ENCODE data around the gene F13B. TPM values are rescaled to one million over a fixed set of nuclear protein-coding genes. Genes with fewer than 3 reads are reported as not detected.

F13B gene
- total RNA-seq, 1 experiment from 2014 or later = not detected

GRCh38 chr1:197024460-197024859 is 42.6 kb downstream of the F13B start (continued):
- TF ChIP-seq, protein P1, sequence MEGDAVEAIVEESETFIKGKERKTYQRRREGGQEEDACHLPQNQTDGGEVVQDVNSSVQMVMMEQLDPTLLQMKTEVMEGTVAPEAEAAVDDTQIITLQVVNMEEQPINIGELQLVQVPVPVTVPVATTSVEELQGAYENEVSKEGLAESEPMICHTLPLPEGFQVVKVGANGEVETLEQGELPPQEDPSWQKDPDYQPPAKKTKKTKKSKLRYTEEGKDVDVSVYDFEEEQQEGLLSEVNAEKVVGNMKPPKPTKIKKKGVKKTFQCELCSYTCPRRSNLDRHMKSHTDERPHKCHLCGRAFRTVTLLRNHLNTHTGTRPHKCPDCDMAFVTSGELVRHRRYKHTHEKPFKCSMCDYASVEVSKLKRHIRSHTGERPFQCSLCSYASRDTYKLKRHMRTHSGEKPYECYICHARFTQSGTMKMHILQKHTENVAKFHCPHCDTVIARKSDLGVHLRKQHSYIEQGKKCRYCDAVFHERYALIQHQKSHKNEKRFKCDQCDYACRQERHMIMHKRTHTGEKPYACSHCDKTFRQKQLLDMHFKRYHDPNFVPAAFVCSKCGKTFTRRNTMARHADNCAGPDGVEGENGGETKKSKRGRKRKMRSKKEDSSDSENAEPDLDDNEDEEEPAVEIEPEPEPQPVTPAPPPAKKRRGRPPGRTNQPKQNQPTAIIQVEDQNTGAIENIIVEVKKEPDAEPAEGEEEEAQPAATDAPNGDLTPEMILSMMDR (IDR thresholded peaks at IDR 0.05 in 2 of 3, conservative IDR thresholded peaks at IDR 0.05 in 1 of 3; ENCODE audit: borderline replicate concordance in 1 of 3, insufficient read depth in 1 of 3, low read depth in 2 of 3, low read length in 2 of 3) = no peak
- TF ChIP-seq SRF (IDR thresholded peaks at IDR 0.05; ENCODE audit: low read depth) (no peak), CBX3 (IDR thresholded peaks at IDR 0.05; ENCODE audit: low read depth) (no peak), EZH2phosphoT487 (IDR thresholded peaks at IDR 0.05; ENCODE audit: borderline replicate concordance) (no peak), ZBTB33 (IDR thresholded peaks at IDR 0.05; ENCODE audit: extremely low read depth, insufficient replicate concordance, low read length) (no peak)

DNA sequence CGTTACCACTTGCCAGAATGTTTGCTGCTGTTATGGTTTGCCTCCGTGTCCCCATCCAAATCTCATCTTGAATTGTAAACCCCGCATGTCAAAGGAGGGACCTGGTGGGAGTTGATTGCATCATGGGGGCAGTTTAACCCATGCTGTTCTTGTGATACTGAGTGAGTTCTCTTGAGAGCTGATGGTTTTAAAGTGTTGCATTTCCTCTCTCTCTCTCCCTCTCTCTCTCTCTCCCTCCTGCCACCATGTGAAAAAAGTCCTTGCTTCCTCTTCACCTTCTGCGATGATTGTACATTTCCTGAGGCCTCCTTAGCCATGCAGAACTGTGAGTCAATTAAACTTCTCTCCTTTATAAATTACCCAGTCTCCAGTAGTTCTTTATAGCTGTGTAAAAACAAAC is 45.3 kb downstream of the F13B start:
- no peaks in the 10 kb centered on the region for H3K9me2 ChIP-seq (ENCODE audit: insufficient read depth)
- no peak overlapping the region for H3K27ac ChIP-seq (ENCODE audit: low read depth, low read length)
- CTCF ChIA-PET = no interaction called here
- no peak overlapping the region for H3K4me2 ChIP-seq (ENCODE audit: low read length)
- RAD21 ChIA-PET (ENCODE audit: low non-redundant PET in 1 of 2, low total read pairs in 2 of 2, uncharacterized antibody in 2 of 2, unreplicated experiment in 2 of 2) = no interaction called here
- no peaks in the 10 kb centered on the region for H3K9me3 ChIP-seq (ENCODE audit: control insufficient read depth in 1 of 2, insufficient read depth in 1 of 2, low read depth in 1 of 2, low read length in 2 of 2)
- no peak overlapping the region for H3K9ac ChIP-seq (ENCODE audit: low read length)
- no TSS peak for BruUV-seq (replicated peaks)
- no peak for ATAC-seq
- H2AFZ ChIP-seq (ENCODE audit: low read depth, low read length, poor library complexity, severe bottlenecking) = no peak overlapping the region
- no peak for DNase-seq (ENCODE audit: low read depth, low spot score)
- no peaks in the 10 kb centered on the region for H3K79me2 ChIP-seq (ENCODE audit: insufficient read depth, low read length)
- H4K20me1 ChIP-seq (ENCODE audit: insufficient read depth) = no peaks in the 10 kb centered on the region
- no peaks in the 10 kb centered on the region for H3K36me3 ChIP-seq (ENCODE audit: control insufficient read depth in 1 of 2, insufficient read depth in 2 of 2, low read length in 2 of 2)
- POLR2A ChIA-PET = no interaction called here
- no peaks in the 10 kb centered on the region for H3K4me1 ChIP-seq (ENCODE audit: control insufficient read depth in 1 of 2, insufficient read depth in 2 of 2, low read length in 2 of 2)
- H3K27me3 ChIP-seq (ENCODE audit: insufficient read depth, low read length) = no peaks in the 10 kb centered on the region
- H3K4me3 ChIP-seq (replicated peaks in 1 of 2; ENCODE audit: low read depth in 1 of 2, low read length in 2 of 2) = no peak overlapping the region
- intact Hi-C loops (cut with micrococcal nuclease) = no loop called here
- TF ChIP-seq ZFX (IDR thresholded peaks at IDR 0.05) (no peak), POLR2A (IDR thresholded peaks at IDR 0.05; ENCODE audit: borderline replicate concordance, extremely low read depth, insufficient read depth, insufficient read length) (no peak), RAD21 (IDR thresholded peaks at IDR 0.05; ENCODE audit: low read depth) (no peak), POLR2AphosphoS5 (IDR thresholded peaks at IDR 0.05; ENCODE audit: low read depth, low read length) (no peak), ZNF274 (IDR thresholded peaks at IDR 0.05; ENCODE audit: low read depth, low read length) (no peak), TCF7L2 (IDR thresholded peaks at IDR 0.05; ENCODE audit: borderline replicate concordance, extremely low read depth, insufficient read depth, insufficient read length) (no peak), JUND (IDR thresholded peaks at IDR 0.05) (no peak)

Measured in HCT116 (cell line).